Body of pancreas (tissue), 4 donors: ENCODE results near the gene TPH2. TPM values are rescaled to one million over a fixed set of nuclear protein-coding genes. Genes with fewer than 3 reads are reported as not detected.

Experiments
- ATAC-seq: fragments of 150-250 bp; one replicate; pipeline ENCODE4 v1.9.1; 2016
- DNase-seq, 4 donors: peaks; one replicate each; pipeline ENCODE4 v3.0.0-alpha.2; 2019
- H3K27ac ChIP-seq, 4 donors: fragments of 200-600 bp; sonication (generic); 1 replicate in 3 of 4; 2 replicates in 1 of 4; pipeline versions ENCODE4 v1.5.1 to v1.6.1; 2016 to 2019; ENCODE audit warnings: mild to moderate bottlenecking in 1 of 4, mixed read lengths in 1 of 4, moderate library complexity in 1 of 4
- H3K27me3 ChIP-seq, 2 donors: fragments of 200-600 bp; sonication (generic); one replicate each; pipeline ENCODE4 v1.6.0; 2016; ENCODE audit warnings: mild to moderate bottlenecking in 1 of 2
- H3K36me3 ChIP-seq, 2 donors: fragments of 200-600 bp; sonication (generic); replicated peaks in 1 of 2; 2 replicates each; pipeline ENCODE4 v1.5.1; 2016; ENCODE audit warnings: low read depth in 2 of 2; ENCODE audit not compliant: insufficient read depth in 1 of 2
- H3K4me1 ChIP-seq: fragments of 200-600 bp; sonication (generic); one replicate; pipeline ENCODE4 v1.6.0; 2016
- H3K4me3 ChIP-seq, 2 donors: fragments of 200-600 bp; sonication (generic); 1 replicate in 1 of 2; 2 replicates in 1 of 2; pipeline ENCODE4 v1.5.1; 2016 to 2019
- H3K9me3 ChIP-seq, 3 donors: fragments of 200-600 bp; sonication (generic); 1 replicate in 2 of 3; 2 replicates in 1 of 3; pipeline ENCODE4 v1.5.1; 2016
- POLR2A ChIP-seq, 3 donors: fragments of 450-650 bp; IDR thresholded peaks; one replicate each; pipeline ENCODE4 v1.6.1; 2016; ENCODE audit warnings: antibody characterized with exemption in 3 of 3, mild to moderate bottlenecking in 2 of 3
- WGBS, 2 donors: methylation state at CpG; one replicate each; pipeline ENCODE4 v1.1.5; 2017; 5-methylcytosine and 5-hydroxymethylcytosine counted together
- intact Hi-C: fragments of 100-400 bp; cut with DNase I; formaldehyde crosslinking; loops from one replicate; pipeline ENCODE4 v1.15.1; 2023
- total RNA-seq, 2 donors: library from RNA; depleted of rRNA; stranded (reverse); fragments of >200 nt; gene quantifications; one replicate each; pipeline ENCODE4 v1.1.0, GENCODE V29; 2016
- TF ChIP-seq, protein P1 (sequence below), 7 experiments: fragments of 450-650 bp in 4 of 7; fragments of 200-600 bp in 3 of 7; sonication (generic) in 3 of 7; IDR thresholded peaks; one replicate each; pipeline ENCODE4 v1.5.1; 2016 to 2019; ENCODE audit warnings: antibody characterized with exemption in 7 of 7

Gene TPH2
- total RNA-seq, 2 donors from 2014 or later: 0.26 TPM; not detected in 1

GRCh38 chr12:72017054-72017651, 78.5 kb downstream of the TPH2 start:
- 1 to 2% methylated on average over 6 of the region's 6 CpGs for WGBS, 2 donors
- intact Hi-C loops: no loop called here
- ATAC-seq: peak; percentile 96
- Histone ChIP-seq H3K9me3 (no peaks in the 10 kb centered on the region), H3K27me3 (no peaks in the 10 kb centered on the region), H3K36me3 (no peaks in the 10 kb centered on the region), H3K4me3 (no peak overlapping the region), H3K4me1 (no peaks in the 10 kb centered on the region), H3K27ac (no peak overlapping the region)
- TF ChIP-seq, protein P1, sequence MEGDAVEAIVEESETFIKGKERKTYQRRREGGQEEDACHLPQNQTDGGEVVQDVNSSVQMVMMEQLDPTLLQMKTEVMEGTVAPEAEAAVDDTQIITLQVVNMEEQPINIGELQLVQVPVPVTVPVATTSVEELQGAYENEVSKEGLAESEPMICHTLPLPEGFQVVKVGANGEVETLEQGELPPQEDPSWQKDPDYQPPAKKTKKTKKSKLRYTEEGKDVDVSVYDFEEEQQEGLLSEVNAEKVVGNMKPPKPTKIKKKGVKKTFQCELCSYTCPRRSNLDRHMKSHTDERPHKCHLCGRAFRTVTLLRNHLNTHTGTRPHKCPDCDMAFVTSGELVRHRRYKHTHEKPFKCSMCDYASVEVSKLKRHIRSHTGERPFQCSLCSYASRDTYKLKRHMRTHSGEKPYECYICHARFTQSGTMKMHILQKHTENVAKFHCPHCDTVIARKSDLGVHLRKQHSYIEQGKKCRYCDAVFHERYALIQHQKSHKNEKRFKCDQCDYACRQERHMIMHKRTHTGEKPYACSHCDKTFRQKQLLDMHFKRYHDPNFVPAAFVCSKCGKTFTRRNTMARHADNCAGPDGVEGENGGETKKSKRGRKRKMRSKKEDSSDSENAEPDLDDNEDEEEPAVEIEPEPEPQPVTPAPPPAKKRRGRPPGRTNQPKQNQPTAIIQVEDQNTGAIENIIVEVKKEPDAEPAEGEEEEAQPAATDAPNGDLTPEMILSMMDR (IDR thresholded peaks at IDR 0.05): peak; percentile 56 to 87 (median 82)
- no peak for TF ChIP-seq POLR2A (IDR thresholded peaks at IDR 0.05)
- peak; percentile 74 to 81 (median 80) for DNase-seq

- no peaks in the 10 kb centered on the region for H3K4me1 ChIP-seq
- no peaks in the 10 kb centered on the region for H3K36me3 ChIP-seq
- no peak for TF ChIP-seq POLR2A (IDR thresholded peaks at IDR 0.05)
- TF ChIP-seq, protein P1 (IDR thresholded peaks at IDR 0.05): no peak
- H3K27ac ChIP-seq: no peak overlapping the region
- DNase-seq (no peak), ATAC-seq (no peak)
- intact Hi-C loops: no loop called here
- no peaks in the 10 kb centered on the region for H3K27me3 ChIP-seq
- H3K4me3 ChIP-seq: no peak overlapping the region
- no peaks in the 10 kb centered on the region for H3K9me3 ChIP-seq
Observed at GRCh38 chr12:72018036-72018435, 79.4 kb downstream of the TPH2 start.

GRCh38 chr12:72024613-72025012, 86.0 kb downstream of the TPH2 start:
- Histone ChIP-seq H3K27ac (no peak overlapping the region), H3K36me3 (no peaks in the 10 kb centered on the region), H3K4me3 (no peak overlapping the region), H3K9me3 (no peaks in the 10 kb centered on the region), H3K4me1 (no peaks in the 10 kb centered on the region), H3K27me3 (no peaks in the 10 kb centered on the region)
- DNase-seq: no peak
- intact Hi-C loops: no loop called here
- TF ChIP-seq, protein P1 (IDR thresholded peaks at IDR 0.05): no peak
- TF ChIP-seq POLR2A (IDR thresholded peaks at IDR 0.05): no peak
- WGBS, 2 donors: 69 to 76% methylated on average over 5 of the region's 5 CpGs
- no peak for ATAC-seq

DNA sequence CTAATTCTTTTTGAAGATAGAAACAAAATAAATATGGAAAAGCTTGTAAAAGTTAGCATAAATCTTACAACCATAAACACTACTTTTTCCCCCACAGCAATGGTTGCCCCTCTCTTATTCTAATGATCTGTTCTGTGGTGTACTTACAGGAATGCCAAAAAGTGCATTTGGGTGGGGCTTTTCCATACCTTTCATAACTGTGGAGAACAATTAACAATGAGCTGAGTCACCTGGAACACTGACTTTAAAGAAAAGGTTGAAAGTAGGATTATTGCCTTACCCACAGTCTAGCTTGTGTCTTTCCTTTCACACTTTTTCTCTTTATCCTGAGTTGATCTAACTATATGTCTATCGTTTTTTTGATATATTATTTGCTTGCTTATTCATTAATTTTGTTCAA, 86.9 kb downstream of the TPH2 start:
- no peaks in the 10 kb centered on the region for H3K36me3 ChIP-seq
- H3K27ac ChIP-seq: no peak overlapping the region
- 18% methylated on average over 1 of the region's 1 CpG for WGBS, 2 donors
- TF ChIP-seq POLR2A (IDR thresholded peaks at IDR 0.05): no peak
- TF ChIP-seq, protein P1 (IDR thresholded peaks at IDR 0.05): no peak
- intact Hi-C loops: no loop called here
- H3K4me1 ChIP-seq: no peaks in the 10 kb centered on the region
- H3K4me3 ChIP-seq: no peak overlapping the region
- no peaks in the 10 kb centered on the region for H3K27me3 ChIP-seq
- ATAC-seq (no peak), DNase-seq (no peak)
- no peaks in the 10 kb centered on the region for H3K9me3 ChIP-seq

DNA sequence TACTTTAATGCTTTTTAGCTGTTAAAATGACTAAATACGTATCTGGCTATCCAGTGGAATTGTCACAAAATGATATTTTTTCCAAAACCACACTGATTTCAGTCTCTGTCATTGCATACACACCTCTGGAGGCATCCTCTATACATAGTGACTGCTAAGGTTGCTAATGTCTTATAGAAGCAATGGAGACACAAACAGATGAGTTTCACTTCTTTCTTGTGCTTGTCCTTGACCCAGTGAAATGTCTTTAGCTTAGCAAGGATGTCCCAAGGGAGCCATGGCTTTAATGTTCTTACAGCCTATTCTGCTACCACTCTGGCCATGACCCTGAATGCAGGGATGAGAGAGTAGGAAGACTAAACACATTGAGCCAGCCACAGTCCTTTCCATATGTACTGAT, 90.3 kb downstream of the TPH2 start:
- Histone ChIP-seq H3K4me3 (no peak overlapping the region), H3K4me1 (no peaks in the 10 kb centered on the region), H3K36me3 (no peaks in the 10 kb centered on the region), H3K9me3 (no peaks in the 10 kb centered on the region), H3K27ac (no peak overlapping the region), H3K27me3 (no peaks in the 10 kb centered on the region)
- ATAC-seq: no peak
- intact Hi-C loops: no loop called here
- 75 to 83% methylated on average over 1 of the region's 1 CpG for WGBS, 2 donors
- no peak for TF ChIP-seq POLR2A (IDR thresholded peaks at IDR 0.05)
- TF ChIP-seq, protein P1 (IDR thresholded peaks at IDR 0.05): no peak
- DNase-seq: no peak
